HepG2 (cell line): ENCODE results near the gene GNB1. TPM values are rescaled to one million over a fixed set of nuclear protein-coding genes. Genes with fewer than 3 reads are reported as not detected.

Experiments
- ATRX ChIP-seq: sonication (generic); formaldehyde crosslinking; IDR thresholded peaks from 2 replicates; pipeline ENCODE4 v1.4.0; 2020; ENCODE audit warnings: missing genetic modification reagents, borderline replicate concordance
- CHD2 ChIP-seq: IDR thresholded peaks from 2 replicates; pipeline ENCODE4 v1.6.1; 2011; ENCODE audit warnings: low read depth, low read length, improper control_type of control experiment
- EP300 ChIP-seq, 3 experiments: sonication (generic) in 1 of 3; formaldehyde crosslinking in 1 of 3; IDR thresholded peaks; 2 replicates each; pipeline versions ENCODE4 v1.5.1 to v1.6.1; 2011 to 2020; ENCODE audit warnings: low read depth in 2 of 3, low read length in 2 of 3, borderline replicate concordance in 1 of 3, improper control_type of control experiment in 1 of 3, mild to moderate bottlenecking in 1 of 3, missing genetic modification reagents in 1 of 3, moderate library complexity in 1 of 3
- MXI1 ChIP-seq: IDR thresholded peaks from 3 replicates; pipeline ENCODE4 v1.6.1; 2012; ENCODE audit warnings: low read depth, low read length, inconsistent platforms, borderline replicate concordance
- PRMT3 ChIP-seq: sonication (generic); formaldehyde crosslinking; IDR thresholded peaks from 2 replicates; pipeline ENCODE4 v1.8.1; 2022; ENCODE audit warnings: low read depth, mild to moderate bottlenecking, moderate library complexity, missing genetic modification reagents, borderline replicate concordance
- ZFP36L2 ChIP-seq: sonication (generic); formaldehyde crosslinking; IDR thresholded peaks from 2 replicates; pipeline ENCODE4 v1.4.0; 2020; ENCODE audit warnings: missing genetic modification reagents
- ZNF432 ChIP-seq: sonication (generic); formaldehyde crosslinking; IDR thresholded peaks from 2 replicates; pipeline ENCODE4 v1.5.0; 2020; ENCODE audit warnings: missing genetic modification reagents, mild to moderate bottlenecking, borderline replicate concordance
- ZNF589 ChIP-seq: sonication (generic); formaldehyde crosslinking; conservative IDR thresholded peaks from 2 replicates; pipeline ENCODE4 v1.8.0; 2022; ENCODE audit warnings: mild to moderate bottlenecking, moderate library complexity, missing genetic modification reagents
- ZNF790 ChIP-seq: sonication (generic); formaldehyde crosslinking; IDR thresholded peaks from 2 replicates; pipeline ENCODE4 v1.8.0; 2022; ENCODE audit warnings: missing genetic modification reagents, mild to moderate bottlenecking, borderline replicate concordance
- ZNF883 ChIP-seq: sonication (generic); formaldehyde crosslinking; IDR thresholded peaks from 2 replicates; pipeline ENCODE4 v1.5.1; 2020; ENCODE audit warnings: mild to moderate bottlenecking, missing genetic modification reagents; ENCODE audit errors: not compliant biosample characterization
- polyA plus RNA-seq, 8 experiments: library from polyadenylated mRNA; depleted of rRNA in 3 of 8; stranded (reverse) in 7 of 8; unstranded in 1 of 8; fragments of >200 nt; fragmentation: Illumina TruSeq in 4 of 8; extraction: Trizol in 4 of 8; gene quantifications; 2 replicates each; pipeline versions ENCODE4 v1.2.1 to v1.2.3, GENCODE V29; 2011 to 2016; ENCODE audit warnings: low read depth in 4 of 8, missing spikeins in 1 of 8, mixed read lengths in 1 of 8; ENCODE audit not compliant: insufficient read depth in 1 of 8
- total RNA-seq, 5 experiments: library from RNA; depleted of rRNA; stranded (reverse); fragments of >200 nt; fragmentation: Illumina TruSeq; extraction: Trizol; gene quantifications; 2 replicates each; pipeline ENCODE4 v1.2.3, GENCODE V29; 2016; ENCODE audit warnings: low read depth in 1 of 5
- TF ChIP-seq, protein P1 (sequence below): IDR thresholded peaks from 2 replicates; pipeline ENCODE4 v1.4.0; 2020; ENCODE audit warnings: mild to moderate bottlenecking, missing genetic modification reagents
- TF ChIP-seq, protein P2 (sequence below): sonication (generic); formaldehyde crosslinking; IDR thresholded peaks from 2 replicates; pipeline ENCODE4 v1.8.0; 2022; ENCODE audit warnings: mild to moderate bottlenecking, missing genetic modification reagents, moderate library complexity
- TF ChIP-seq, protein P3 (sequence below): sonication (generic); formaldehyde crosslinking; IDR thresholded peaks from 2 replicates; pipeline ENCODE4 v1.8.0; 2022; ENCODE audit warnings: mild to moderate bottlenecking, missing genetic modification reagents, moderate library complexity
- TF ChIP-seq, protein P4 (sequence below), 2 experiments: sonication (generic) in 1 of 2; formaldehyde crosslinking in 1 of 2; IDR thresholded peaks; 2 replicates each; pipeline versions ENCODE4 v1.4.0 to v1.6.1; 2018 to 2020; ENCODE audit warnings: missing genetic modification reagents in 2 of 2, borderline replicate concordance in 1 of 2, low read depth in 1 of 2, mild to moderate bottlenecking in 1 of 2, missing biosample characterization in 1 of 2
- TF ChIP-seq, protein P5 (sequence below): IDR thresholded peaks from 2 replicates; pipeline ENCODE4 v1.6.1; 2016; ENCODE audit warnings: missing compliant biosample characterization, missing genetic modification reagents, borderline replicate concordance
- TF ChIP-seq, protein P6 (sequence below): sonication (generic); formaldehyde crosslinking; IDR thresholded peaks from 2 replicates; pipeline ENCODE4 v1.5.1; 2020; ENCODE audit warnings: missing genetic modification reagents, mild to moderate bottlenecking, borderline replicate concordance

GNB1 gene
- total and polyA plus RNA-seq, 2 of the 13 experiments (the other 11 are each of a cell fraction or from before 2014, with no cell fraction given): 66.2 to 327 TPM

DNA sequence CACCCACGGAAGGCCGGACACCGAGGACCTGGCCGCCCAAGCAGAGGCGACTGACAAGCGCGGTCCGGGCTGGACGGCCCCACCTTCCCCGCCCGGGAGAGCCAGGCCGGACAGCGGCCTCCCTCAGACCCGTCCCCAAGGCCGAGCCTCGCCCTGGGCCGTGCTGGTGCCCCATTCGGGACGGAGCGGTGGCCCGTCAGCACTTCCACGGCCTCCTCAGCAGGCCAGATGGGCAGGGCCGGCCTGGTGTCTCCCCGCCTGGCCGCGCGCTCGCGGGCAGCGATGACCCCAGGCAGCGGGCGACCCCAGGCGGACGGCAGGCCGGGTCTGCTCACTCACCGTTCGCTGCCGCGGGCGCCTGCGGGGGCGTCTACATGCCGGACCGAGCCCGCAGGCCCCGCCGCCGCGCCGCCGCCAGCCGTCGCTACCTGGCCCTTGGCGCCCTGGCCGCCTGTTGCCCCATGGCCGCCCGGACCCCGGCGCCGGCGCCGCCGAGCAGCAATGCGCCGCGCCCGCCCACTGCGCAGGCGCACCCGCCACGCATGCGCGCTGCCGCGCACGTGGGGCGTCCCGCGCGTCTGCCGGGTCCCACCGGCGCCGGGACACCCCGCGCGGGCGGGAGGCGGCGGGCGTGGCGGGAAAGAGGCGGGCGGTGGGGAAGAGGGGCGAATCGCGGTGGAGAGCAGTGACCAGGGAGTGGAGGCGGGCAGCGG, 112.8 kb downstream of the GNB1 start, which contains the start of gene NADK (continued):
- TF ChIP-seq, protein P1, sequence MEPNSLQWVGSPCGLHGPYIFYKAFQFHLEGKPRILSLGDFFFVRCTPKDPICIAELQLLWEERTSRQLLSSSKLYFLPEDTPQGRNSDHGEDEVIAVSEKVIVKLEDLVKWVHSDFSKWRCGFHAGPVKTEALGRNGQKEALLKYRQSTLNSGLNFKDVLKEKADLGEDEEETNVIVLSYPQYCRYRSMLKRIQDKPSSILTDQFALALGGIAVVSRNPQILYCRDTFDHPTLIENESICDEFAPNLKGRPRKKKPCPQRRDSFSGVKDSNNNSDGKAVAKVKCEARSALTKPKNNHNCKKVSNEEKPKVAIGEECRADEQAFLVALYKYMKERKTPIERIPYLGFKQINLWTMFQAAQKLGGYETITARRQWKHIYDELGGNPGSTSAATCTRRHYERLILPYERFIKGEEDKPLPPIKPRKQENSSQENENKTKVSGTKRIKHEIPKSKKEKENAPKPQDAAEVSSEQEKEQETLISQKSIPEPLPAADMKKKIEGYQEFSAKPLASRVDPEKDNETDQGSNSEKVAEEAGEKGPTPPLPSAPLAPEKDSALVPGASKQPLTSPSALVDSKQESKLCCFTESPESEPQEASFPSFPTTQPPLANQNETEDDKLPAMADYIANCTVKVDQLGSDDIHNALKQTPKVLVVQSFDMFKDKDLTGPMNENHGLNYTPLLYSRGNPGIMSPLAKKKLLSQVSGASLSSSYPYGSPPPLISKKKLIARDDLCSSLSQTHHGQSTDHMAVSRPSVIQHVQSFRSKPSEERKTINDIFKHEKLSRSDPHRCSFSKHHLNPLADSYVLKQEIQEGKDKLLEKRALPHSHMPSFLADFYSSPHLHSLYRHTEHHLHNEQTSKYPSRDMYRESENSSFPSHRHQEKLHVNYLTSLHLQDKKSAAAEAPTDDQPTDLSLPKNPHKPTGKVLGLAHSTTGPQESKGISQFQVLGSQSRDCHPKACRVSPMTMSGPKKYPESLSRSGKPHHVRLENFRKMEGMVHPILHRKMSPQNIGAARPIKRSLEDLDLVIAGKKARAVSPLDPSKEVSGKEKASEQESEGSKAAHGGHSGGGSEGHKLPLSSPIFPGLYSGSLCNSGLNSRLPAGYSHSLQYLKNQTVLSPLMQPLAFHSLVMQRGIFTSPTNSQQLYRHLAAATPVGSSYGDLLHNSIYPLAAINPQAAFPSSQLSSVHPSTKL (CRISPR knock-in tag): peak; percentile 18; the same call in 1 of the 2 replicates
- TF ChIP-seq, protein P2, sequence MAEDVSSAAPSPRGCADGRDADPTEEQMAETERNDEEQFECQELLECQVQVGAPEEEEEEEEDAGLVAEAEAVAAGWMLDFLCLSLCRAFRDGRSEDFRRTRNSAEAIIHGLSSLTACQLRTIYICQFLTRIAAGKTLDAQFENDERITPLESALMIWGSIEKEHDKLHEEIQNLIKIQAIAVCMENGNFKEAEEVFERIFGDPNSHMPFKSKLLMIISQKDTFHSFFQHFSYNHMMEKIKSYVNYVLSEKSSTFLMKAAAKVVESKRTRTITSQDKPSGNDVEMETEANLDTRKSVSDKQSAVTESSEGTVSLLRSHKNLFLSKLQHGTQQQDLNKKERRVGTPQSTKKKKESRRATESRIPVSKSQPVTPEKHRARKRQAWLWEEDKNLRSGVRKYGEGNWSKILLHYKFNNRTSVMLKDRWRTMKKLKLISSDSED (CRISPR knock-in tag): no peak; the same call in 1 of the 2 replicates
- TF ChIP-seq ATRX (CRISPR knock-in tag) (no peak), PRMT3 (CRISPR knock-in tag) (no peak), ZNF589 (no peak), ZNF883 (peak; percentile 32), ZNF432 (CRISPR knock-in tag) (no peak), ZFP36L2 (CRISPR knock-in tag) (no peak), EP300 (IDR thresholded peaks at IDR 0.05; ENCODE audit: low read depth in 2 of 2, low read length in 2 of 2) (no peak), EP300 (CRISPR knock-in tag; IDR thresholded peaks at IDR 0.05; ENCODE audit: borderline replicate concordance) (no peak), ZNF790 (peak; percentile 76; the same call in 1 of the 2 replicates), MXI1 (peak; percentile 32; the same call in 1 of the 3 replicates), CHD2 (no peak)
- TF ChIP-seq, protein P3, sequence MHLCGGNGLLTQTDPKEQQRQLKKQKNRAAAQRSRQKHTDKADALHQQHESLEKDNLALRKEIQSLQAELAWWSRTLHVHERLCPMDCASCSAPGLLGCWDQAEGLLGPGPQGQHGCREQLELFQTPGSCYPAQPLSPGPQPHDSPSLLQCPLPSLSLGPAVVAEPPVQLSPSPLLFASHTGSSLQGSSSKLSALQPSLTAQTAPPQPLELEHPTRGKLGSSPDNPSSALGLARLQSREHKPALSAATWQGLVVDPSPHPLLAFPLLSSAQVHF (CRISPR knock-in tag): no peak
- TF ChIP-seq, protein P4, sequence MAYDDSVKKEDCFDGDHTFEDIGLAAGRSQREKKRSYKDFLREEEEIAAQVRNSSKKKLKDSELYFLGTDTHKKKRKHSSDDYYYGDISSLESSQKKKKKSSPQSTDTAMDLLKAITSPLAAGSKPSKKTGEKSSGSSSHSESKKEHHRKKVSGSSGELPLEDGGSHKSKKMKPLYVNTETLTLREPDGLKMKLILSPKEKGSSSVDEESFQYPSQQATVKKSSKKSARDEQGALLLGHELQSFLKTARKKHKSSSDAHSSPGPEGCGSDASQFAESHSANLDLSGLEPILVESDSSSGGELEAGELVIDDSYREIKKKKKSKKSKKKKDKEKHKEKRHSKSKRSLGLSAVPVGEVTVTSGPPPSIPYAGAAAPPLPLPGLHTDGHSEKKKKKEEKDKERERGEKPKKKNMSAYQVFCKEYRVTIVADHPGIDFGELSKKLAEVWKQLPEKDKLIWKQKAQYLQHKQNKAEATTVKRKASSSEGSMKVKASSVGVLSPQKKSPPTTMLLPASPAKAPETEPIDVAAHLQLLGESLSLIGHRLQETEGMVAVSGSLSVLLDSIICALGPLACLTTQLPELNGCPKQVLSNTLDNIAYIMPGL (CRISPR knock-in tag; IDR thresholded peaks at IDR 0.05; ENCODE audit: borderline replicate concordance in 1 of 2, low read depth in 1 of 2): peak in 1 of 2 experiments; percentile 65; a peak in 1 of 4 replicates
- TF ChIP-seq, protein P5, sequence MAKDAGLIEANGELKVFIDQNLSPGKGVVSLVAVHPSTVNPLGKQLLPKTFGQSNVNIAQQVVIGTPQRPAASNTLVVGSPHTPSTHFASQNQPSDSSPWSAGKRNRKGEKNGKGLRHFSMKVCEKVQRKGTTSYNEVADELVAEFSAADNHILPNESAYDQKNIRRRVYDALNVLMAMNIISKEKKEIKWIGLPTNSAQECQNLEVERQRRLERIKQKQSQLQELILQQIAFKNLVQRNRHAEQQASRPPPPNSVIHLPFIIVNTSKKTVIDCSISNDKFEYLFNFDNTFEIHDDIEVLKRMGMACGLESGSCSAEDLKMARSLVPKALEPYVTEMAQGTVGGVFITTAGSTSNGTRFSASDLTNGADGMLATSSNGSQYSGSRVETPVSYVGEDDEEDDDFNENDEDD: peak; percentile 70; the same call in 1 of the 2 replicates
- TF ChIP-seq, protein P6, sequence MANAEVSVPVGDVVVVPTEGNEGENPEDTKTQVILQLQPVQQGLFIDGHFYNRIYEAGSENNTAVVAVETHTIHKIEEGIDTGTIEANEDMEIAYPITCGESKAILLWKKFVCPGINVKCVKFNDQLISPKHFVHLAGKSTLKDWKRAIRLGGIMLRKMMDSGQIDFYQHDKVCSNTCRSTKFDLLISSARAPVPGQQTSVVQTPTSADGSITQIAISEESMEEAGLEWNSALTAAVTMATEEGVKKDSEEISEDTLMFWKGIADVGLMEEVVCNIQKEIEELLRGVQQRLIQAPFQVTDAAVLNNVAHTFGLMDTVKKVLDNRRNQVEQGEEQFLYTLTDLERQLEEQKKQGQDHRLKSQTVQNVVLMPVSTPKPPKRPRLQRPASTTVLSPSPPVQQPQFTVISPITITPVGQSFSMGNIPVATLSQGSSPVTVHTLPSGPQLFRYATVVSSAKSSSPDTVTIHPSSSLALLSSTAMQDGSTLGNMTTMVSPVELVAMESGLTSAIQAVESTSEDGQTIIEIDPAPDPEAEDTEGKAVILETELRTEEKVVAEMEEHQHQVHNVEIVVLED (CRISPR knock-in tag): no peak
